Activated T-helper 17 cell treated with anti-CD3 and anti-CD28 coated beads, Interleukin-2, amount 50 U/mL, for 72 hours (primary cell): ENCODE measurements around the gene ATXN7L3B. TPM values are rescaled to one million over a fixed set of nuclear protein-coding genes. Genes with fewer than 3 reads are reported as not detected.

Source experiments
- ATAC-seq: fragments of 150-1000 bp; cut with Tn5 transposase; replicated peaks from 2 replicates; pipeline ENCODE4 v1.10.0; 2021; ENCODE audit warnings: mild to moderate bottlenecking, moderate library complexity
- H3K27ac Mint-ChIP-seq: one replicate; pipeline ENCODE4 v1.8.0; 2022; ENCODE audit warnings: mixed read lengths
- H3K27me3 Mint-ChIP-seq: one replicate; pipeline ENCODE4 v1.8.0; 2022; ENCODE audit warnings: mixed read lengths
- H3K36me3 Mint-ChIP-seq: one replicate; pipeline ENCODE4 v1.8.0; 2022; ENCODE audit warnings: low read depth, mild to moderate bottlenecking, mixed read lengths
- H3K4me1 Mint-ChIP-seq: one replicate; pipeline ENCODE4 v1.8.0; 2022; ENCODE audit warnings: mixed read lengths
- H3K4me3 Mint-ChIP-seq: one replicate; pipeline ENCODE4 v1.8.0; 2022; ENCODE audit warnings: mild to moderate bottlenecking, mixed read lengths
- H3K9me3 Mint-ChIP-seq: one replicate; pipeline ENCODE4 v1.8.0; 2022; ENCODE audit warnings: mixed read lengths
- total RNA-seq, 2 donors: library from RNA; stranded (reverse); gene quantifications; one replicate each; pipeline ENCODE4 v1.2.3, GENCODE V29; 2022

Gene ATXN7L3B
- total RNA-seq, 2 donors from 2014 or later = 16.3 to 21.9 TPM

- H3K9me3 Mint-ChIP-seq = no peaks in the 10 kb centered on the region
- no peak overlapping the region for H3K27ac Mint-ChIP-seq
- peaks cover 5% of the 10 kb centered on the region for H3K27me3 Mint-ChIP-seq
- H3K36me3 Mint-ChIP-seq = no peaks in the 10 kb centered on the region
- ATAC-seq = no peak
- H3K4me1 Mint-ChIP-seq = no peaks in the 10 kb centered on the region
- no peak overlapping the region for H3K4me3 Mint-ChIP-seq
Observed at GRCh38 chr12:74584483-74585062, 46.9 kb downstream of the ATXN7L3B start.

GRCh38 chr12:74586251-74586650, 48.6 kb downstream of the ATXN7L3B start:
- Mint-ChIP-seq H3K27ac (no peak overlapping the region), H3K27me3 (peaks cover 4% of the 10 kb centered on the region), H3K36me3 (no peaks in the 10 kb centered on the region), H3K9me3 (no peaks in the 10 kb centered on the region), H3K4me1 (no peaks in the 10 kb centered on the region), H3K4me3 (no peak overlapping the region)
- ATAC-seq = no peak
